ENCODE measurements around the gene ACE.

DNA sequence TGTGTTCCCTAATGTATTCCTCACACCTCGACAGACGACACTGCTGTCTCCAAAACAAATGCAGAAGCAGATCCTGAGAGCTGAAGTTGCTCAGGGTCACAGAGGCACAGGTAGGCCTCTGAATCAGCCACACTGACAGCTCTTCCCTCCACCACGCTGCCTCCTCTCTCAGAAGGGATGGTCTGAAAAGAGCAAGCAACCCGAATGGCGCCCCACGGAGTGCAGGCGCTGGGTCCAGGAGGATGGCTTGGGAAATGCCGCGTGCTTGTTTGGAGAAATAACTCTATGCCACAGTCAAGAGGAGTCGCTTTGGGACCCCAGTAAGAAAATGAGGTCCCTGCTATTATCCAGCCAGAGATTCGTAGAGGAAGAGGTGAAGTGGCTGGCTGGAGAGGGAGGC is 46.6 kb upstream of the ACE start:
- TF ChIP-seq EZH2 (IDR thresholded peaks at IDR 0.05; ENCODE audit: low read depth), result no peak
- TF ChIP-seq, protein P1, sequence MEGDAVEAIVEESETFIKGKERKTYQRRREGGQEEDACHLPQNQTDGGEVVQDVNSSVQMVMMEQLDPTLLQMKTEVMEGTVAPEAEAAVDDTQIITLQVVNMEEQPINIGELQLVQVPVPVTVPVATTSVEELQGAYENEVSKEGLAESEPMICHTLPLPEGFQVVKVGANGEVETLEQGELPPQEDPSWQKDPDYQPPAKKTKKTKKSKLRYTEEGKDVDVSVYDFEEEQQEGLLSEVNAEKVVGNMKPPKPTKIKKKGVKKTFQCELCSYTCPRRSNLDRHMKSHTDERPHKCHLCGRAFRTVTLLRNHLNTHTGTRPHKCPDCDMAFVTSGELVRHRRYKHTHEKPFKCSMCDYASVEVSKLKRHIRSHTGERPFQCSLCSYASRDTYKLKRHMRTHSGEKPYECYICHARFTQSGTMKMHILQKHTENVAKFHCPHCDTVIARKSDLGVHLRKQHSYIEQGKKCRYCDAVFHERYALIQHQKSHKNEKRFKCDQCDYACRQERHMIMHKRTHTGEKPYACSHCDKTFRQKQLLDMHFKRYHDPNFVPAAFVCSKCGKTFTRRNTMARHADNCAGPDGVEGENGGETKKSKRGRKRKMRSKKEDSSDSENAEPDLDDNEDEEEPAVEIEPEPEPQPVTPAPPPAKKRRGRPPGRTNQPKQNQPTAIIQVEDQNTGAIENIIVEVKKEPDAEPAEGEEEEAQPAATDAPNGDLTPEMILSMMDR (conservative IDR thresholded peaks at IDR 0.05), result no peak
